Neuronal stem cell (in vitro differentiated cells): Measurements from ENCODE around the gene CFAP69.
"Not testable (repeated sequence)": the region's sequence is repeated elsewhere in the genome, so short reads cannot be mapped to it uniquely, and the experiment has no call there.

ENCODE experiments used
- DNase-seq: peaks from one replicate; pipeline ENCODE4 v3.0.0-alpha.2; 2013; ENCODE audit warnings: low spot score
- H2AFZ ChIP-seq: one replicate; pipeline ENCODE4 v1.6.1; 2013; ENCODE audit warnings: mild to moderate bottlenecking, low read length, inconsistent platforms
- H2AK5ac ChIP-seq: 2 replicates; pipeline ENCODE4 v1.6.1; 2013; ENCODE audit warnings: low read depth, mild to moderate bottlenecking, inconsistent platforms, low read length, moderate library complexity, mixed read lengths
- H2BK120ac ChIP-seq: 2 replicates; pipeline ENCODE4 v1.6.1; 2013; ENCODE audit warnings: low read depth, mild to moderate bottlenecking, inconsistent platforms, low read length, moderate library complexity, mixed read lengths
- H2BK12ac ChIP-seq: one replicate; pipeline ENCODE4 v1.6.1; 2013; ENCODE audit warnings: low read length, inconsistent platforms
- H2BK15ac ChIP-seq: 2 replicates; pipeline ENCODE4 v1.6.1; 2013; ENCODE audit warnings: mild to moderate bottlenecking, low read length, inconsistent platforms, mixed read lengths
- H2BK5ac ChIP-seq: one replicate; pipeline ENCODE4 v1.6.1; 2013; ENCODE audit warnings: inconsistent platforms, mild to moderate bottlenecking, low read length, moderate library complexity
- H3K14ac ChIP-seq: one replicate; pipeline ENCODE4 v1.6.1; 2013; ENCODE audit warnings: low read length, inconsistent platforms
- H3K18ac ChIP-seq: 2 replicates; pipeline ENCODE4 v1.6.1; 2013; ENCODE audit warnings: low read length, inconsistent platforms
- H3K23ac ChIP-seq: 2 replicates; pipeline ENCODE4 v1.6.1; 2013; ENCODE audit warnings: low read depth, mild to moderate bottlenecking, mixed read lengths, low read length, inconsistent platforms; ENCODE audit not compliant: poor library complexity
- H3K27ac ChIP-seq: replicated peaks from 3 replicates; pipeline ENCODE4 v1.5.1; 2013; ENCODE audit warnings: low read length, inconsistent platforms
- H3K27me3 ChIP-seq, 3 experiments: 2 replicates each; pipeline ENCODE4 v1.6.1; 2013; ENCODE audit warnings: low read length in 3 of 3, mild to moderate bottlenecking in 2 of 3, inconsistent platforms in 1 of 3, low read depth in 1 of 3, mixed read lengths in 1 of 3, moderate library complexity in 1 of 3; ENCODE audit not compliant: control insufficient read depth in 3 of 3, insufficient read depth in 3 of 3
- H3K36me3 ChIP-seq, 2 donors: replicated peaks in 1 of 2; 2 replicates each; pipeline ENCODE4 v1.6.1; 2013; ENCODE audit warnings: low read length in 2 of 2; ENCODE audit not compliant: control insufficient read depth in 2 of 2, insufficient read depth in 2 of 2
- H3K4ac ChIP-seq: 2 replicates; pipeline ENCODE4 v1.6.1; 2013; ENCODE audit warnings: inconsistent platforms, mild to moderate bottlenecking, low read length, moderate library complexity
- H3K4me1 ChIP-seq, 2 donors: 1 replicate in 1 of 2; 2 replicates in 1 of 2; pipeline ENCODE4 v1.6.1; 2013; ENCODE audit warnings: low read length in 2 of 2, low read depth in 1 of 2; ENCODE audit not compliant: control insufficient read depth in 2 of 2, insufficient read depth in 1 of 2
- H3K4me2 ChIP-seq: one replicate; pipeline ENCODE4 v1.6.1; 2013; ENCODE audit warnings: mild to moderate bottlenecking, low read length, inconsistent platforms; ENCODE audit not compliant: insufficient read depth, poor library complexity, severe bottlenecking
- H3K4me3 ChIP-seq, 2 donors: 2 replicates each; pipeline ENCODE4 v1.5.1; 2013; ENCODE audit warnings: low read length in 2 of 2, mild to moderate bottlenecking in 2 of 2, inconsistent platforms in 1 of 2, moderate library complexity in 1 of 2
- H3K79me1 ChIP-seq: one replicate; pipeline ENCODE4 v1.6.1; 2013; ENCODE audit warnings: low read depth, mild to moderate bottlenecking, inconsistent platforms, low read length, moderate library complexity
- H3K9ac ChIP-seq: one replicate; pipeline ENCODE4 v1.6.1; 2013; ENCODE audit warnings: mild to moderate bottlenecking, low read depth, low read length, inconsistent platforms; ENCODE audit not compliant: poor library complexity
- H3K9me3 ChIP-seq, 2 donors: replicated peaks in 1 of 2; 2 replicates each; pipeline versions ENCODE3 to v1.6.1; 2013; ENCODE audit warnings: low read length in 2 of 2, mild to moderate bottlenecking in 2 of 2, inconsistent platforms in 1 of 2, low read depth in 1 of 2, mixed read lengths in 1 of 2, moderate library complexity in 1 of 2; ENCODE audit not compliant: control insufficient read depth in 2 of 2, insufficient read depth in 1 of 2
- H4K8ac ChIP-seq: one replicate; pipeline ENCODE4 v1.6.1; 2013; ENCODE audit warnings: low read depth, mild to moderate bottlenecking, inconsistent platforms, low read length, moderate library complexity
- H4K91ac ChIP-seq: one replicate; pipeline ENCODE4 v1.6.1; 2013; ENCODE audit warnings: low read length, low read depth, mild to moderate bottlenecking, inconsistent platforms; ENCODE audit not compliant: poor library complexity
- WGBS, 2 donors: extraction: QIAGEN DNeasy Blood & Tissue Kit; methylation state at CpG; one replicate each; pipeline ENCODE4 v1.1.7; 2013; ENCODE audit warnings: missing lambda C conversion rate in 2 of 2, mixed read lengths in 1 of 2; ENCODE audit not compliant: insufficient read length in 2 of 2, insufficient replicate concordance in 1 of 2; ENCODE audit errors: extremely low coverage in 2 of 2; 5-methylcytosine and 5-hydroxymethylcytosine counted together

The CFAP69 gene

DNA sequence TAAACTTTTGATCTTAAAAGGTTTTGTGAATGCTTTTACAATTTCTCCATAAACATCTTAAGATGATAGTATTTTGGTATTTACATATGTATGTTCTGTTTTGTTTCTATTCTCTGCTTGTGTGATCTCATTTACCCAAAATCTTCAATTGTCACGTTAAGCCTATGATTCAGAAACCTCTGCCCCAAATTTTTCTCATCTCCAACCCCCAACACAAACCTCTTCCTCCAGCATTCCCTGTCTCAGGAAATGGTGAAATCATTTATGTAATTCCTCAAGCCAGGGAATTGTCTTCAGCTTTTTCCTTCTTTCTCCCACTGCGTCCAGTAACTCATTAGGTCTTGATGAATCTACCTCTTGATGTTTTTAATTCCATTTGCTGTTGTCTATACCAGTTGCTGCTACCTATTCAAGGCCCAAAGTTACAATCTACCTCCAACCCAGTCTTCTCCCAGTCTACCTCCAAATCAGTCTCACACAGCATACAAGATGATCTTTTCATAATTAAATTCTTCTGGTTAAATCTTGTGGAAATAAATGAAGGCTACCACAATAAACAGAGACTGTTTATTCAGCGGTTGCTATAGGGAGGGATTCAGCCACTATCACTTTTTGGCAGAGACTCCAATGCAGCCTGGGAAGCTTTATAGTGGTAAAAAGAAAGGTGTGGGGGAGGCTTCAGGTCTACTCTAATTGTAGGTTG is 5.8 kb downstream of the CFAP69 start:
- Histone ChIP-seq H2BK120ac (no peak overlapping the region), H3K4me3 (no peak overlapping the region), H3K23ac (no peak overlapping the region), H3K9ac (no peak overlapping the region), H3K4me2 (no peak overlapping the region), H3K4me1 (no peaks in the 10 kb centered on the region), H3K36me3 (no peaks in the 10 kb centered on the region), H4K8ac (no peak overlapping the region), H3K14ac (no peak overlapping the region), H4K91ac (no peak overlapping the region), H2AFZ (no peak overlapping the region), H3K9me3 (no peaks in the 10 kb centered on the region), H3K27me3 (peaks cover 0 to 44% (median 0%) of the 10 kb centered on the region in 3 experiments), H2BK12ac (no peak overlapping the region), H3K27ac (no peak overlapping the region), H3K18ac (no peak overlapping the region), H3K4ac (no peak overlapping the region), H2AK5ac (no peak overlapping the region), H2BK15ac (no peak overlapping the region), H3K79me1 (no peaks in the 10 kb centered on the region), H2BK5ac (no peak overlapping the region)
- DNase-seq = no peak
- no CpG with 5 or more reads among the region's 3 CpGs for WGBS, 2 donors

DNA sequence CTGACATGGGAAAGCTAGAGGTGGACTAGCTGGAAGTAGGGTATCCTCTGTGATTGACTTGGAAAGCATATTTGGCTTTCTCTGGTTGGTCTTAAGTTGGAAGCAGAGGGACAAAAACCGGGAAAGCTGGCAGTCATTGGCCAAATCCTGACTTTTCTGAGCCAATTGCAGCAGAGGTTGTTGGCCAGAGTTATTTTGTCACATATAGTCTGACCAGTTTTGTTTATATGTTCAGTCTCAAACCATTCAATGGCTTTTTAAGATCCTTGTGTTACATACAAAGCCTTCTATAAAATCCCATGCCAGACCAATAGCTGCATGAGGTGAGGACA is 6.3 kb downstream of the CFAP69 start:
- no peaks in the 10 kb centered on the region for H3K4me1 ChIP-seq
- H4K91ac ChIP-seq = no peak overlapping the region
- H3K27ac ChIP-seq = no peak overlapping the region
- no peak for DNase-seq
- H3K14ac ChIP-seq = no peak overlapping the region
- no peak overlapping the region for H2AK5ac ChIP-seq
- H3K9me3 ChIP-seq = no peaks in the 10 kb centered on the region
- H3K4me3 ChIP-seq = no peak overlapping the region
- WGBS, 2 donors = no CpG with 5 or more reads among the region's 1 CpG
- no peak overlapping the region for H3K18ac ChIP-seq
- no peak overlapping the region for H3K4ac ChIP-seq
- no peaks in the 10 kb centered on the region for H3K79me1 ChIP-seq
- H2AFZ ChIP-seq = no peak overlapping the region
- H3K27me3 ChIP-seq = peaks cover 0 to 39% (median 0%) of the 10 kb centered on the region in 3 experiments
- no peak overlapping the region for H3K23ac ChIP-seq
- H2BK120ac ChIP-seq = no peak overlapping the region
- H4K8ac ChIP-seq = no peak overlapping the region
- H2BK5ac ChIP-seq = no peak overlapping the region
- no peaks in the 10 kb centered on the region for H3K36me3 ChIP-seq
- no peak overlapping the region for H3K9ac ChIP-seq
- H3K4me2 ChIP-seq = no peak overlapping the region
- no peak overlapping the region for H2BK12ac ChIP-seq
- no peak overlapping the region for H2BK15ac ChIP-seq

DNA sequence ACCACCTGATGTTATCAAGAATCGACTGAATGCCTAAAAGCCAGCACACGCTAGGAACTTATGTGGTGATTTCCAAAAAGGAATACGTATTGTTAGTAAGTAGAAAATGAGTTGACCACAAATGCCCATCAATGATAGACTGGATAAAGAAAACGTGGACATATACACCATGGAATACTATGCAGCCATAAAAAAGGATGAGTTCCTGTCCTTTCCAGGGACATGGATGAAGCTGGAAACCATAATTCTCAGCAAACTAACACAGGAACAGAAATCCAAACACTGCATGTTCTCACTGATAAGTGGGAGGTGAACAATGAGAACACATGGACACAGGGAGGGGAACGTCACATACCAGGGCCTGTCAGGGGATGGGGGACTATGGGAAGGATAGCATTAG is 11.0 kb downstream of the CFAP69 start:
- not testable (repeated sequence) for H3K27ac ChIP-seq, H3K79me1 ChIP-seq, H2BK120ac ChIP-seq, H3K4me3 ChIP-seq, H2BK15ac ChIP-seq, H3K4me2 ChIP-seq, H3K9ac ChIP-seq, H3K23ac ChIP-seq, H2AK5ac ChIP-seq, H3K27me3 ChIP-seq, H2AFZ ChIP-seq, H4K8ac ChIP-seq, H3K9me3 ChIP-seq, H3K14ac ChIP-seq, H2BK12ac ChIP-seq, H3K4ac ChIP-seq, H4K91ac ChIP-seq, H3K18ac ChIP-seq, H3K36me3 ChIP-seq, H2BK5ac ChIP-seq, H3K4me1 ChIP-seq, DNase-seq
- WGBS, 2 donors = no CpG with 5 or more reads among the region's 5 CpGs

DNA sequence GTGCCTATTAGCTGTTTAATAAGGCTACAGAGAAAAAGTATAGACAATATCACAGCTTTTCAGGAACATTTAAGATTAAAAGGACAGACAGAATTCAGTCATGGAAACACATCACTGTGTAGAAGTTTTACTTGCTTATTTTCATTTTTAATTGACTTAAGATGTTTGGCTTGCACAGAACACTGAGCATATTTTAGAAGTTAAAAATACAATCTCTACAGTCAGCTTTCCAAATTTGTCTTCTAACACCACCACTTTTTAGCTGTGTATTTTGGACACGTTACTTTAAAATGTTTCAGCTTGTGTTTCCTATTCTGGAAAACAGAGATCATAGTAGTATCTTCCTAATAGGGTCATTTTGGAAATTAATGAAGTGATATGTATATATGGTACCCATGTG is 11.8 kb downstream of the CFAP69 start:
- Histone ChIP-seq H3K4me1 (no peaks in the 10 kb centered on the region), H2AK5ac (no peak overlapping the region), H3K4me2 (no peak overlapping the region), H3K9me3 (no peaks in the 10 kb centered on the region), H3K18ac (no peak overlapping the region), H3K79me1 (no peaks in the 10 kb centered on the region), H3K27me3 (no peaks in the 10 kb centered on the region), H2BK12ac (no peak overlapping the region), H3K27ac (no peak overlapping the region), H4K91ac (no peak overlapping the region), H3K4me3 (no peak overlapping the region), H3K36me3 (no peaks in the 10 kb centered on the region), H2BK120ac (no peak overlapping the region), H3K4ac (no peak overlapping the region), H4K8ac (no peak overlapping the region), H2BK5ac (no peak overlapping the region), H2AFZ (no peak overlapping the region), H3K23ac (no peak overlapping the region), H2BK15ac (no peak overlapping the region), H3K9ac (no peak overlapping the region), H3K14ac (no peak overlapping the region)
- no CpG with 5 or more reads among the region's 1 CpG for WGBS, 2 donors
- DNase-seq = no peak
